CD4-positive, alpha-beta T cell treated with Interleukin-21 for 1 hour (primary cell): ENCODE data around the gene DDX17.

ENCODE experiments used
- DNase-seq: peaks from one replicate; pipeline ENCODE4 v3.0.0-alpha.2; 2020

DDX17 gene

GRCh38 chr22:38506118-38506962, at the start of gene DDX17:
Gene DDX17 (minus strand): TSS chr22:38506311.
- peak; percentile 97 for DNase-seq

GRCh38 chr22:38554281-38554680, 48.2 kb upstream of the DDX17 start:
- DNase-seq: no peak

- DNase-seq: no peak
Measured at GRCh38 chr22:38549101-38549894, 43.2 kb upstream of the DDX17 start.

- DNase-seq: no peak
Measured at GRCh38 chr22:38540701-38541100, 34.6 kb upstream of the DDX17 start.

GRCh38 chr22:38531251-38531938, 25.3 kb upstream of the DDX17 start:
- no peak for DNase-seq

GRCh38 chr22:38524429-38524828, 18.3 kb upstream of the DDX17 start:
- no peak for DNase-seq

GRCh38 chr22:38523479-38523878, 17.4 kb upstream of the DDX17 start:
- DNase-seq: no peak

DNA sequence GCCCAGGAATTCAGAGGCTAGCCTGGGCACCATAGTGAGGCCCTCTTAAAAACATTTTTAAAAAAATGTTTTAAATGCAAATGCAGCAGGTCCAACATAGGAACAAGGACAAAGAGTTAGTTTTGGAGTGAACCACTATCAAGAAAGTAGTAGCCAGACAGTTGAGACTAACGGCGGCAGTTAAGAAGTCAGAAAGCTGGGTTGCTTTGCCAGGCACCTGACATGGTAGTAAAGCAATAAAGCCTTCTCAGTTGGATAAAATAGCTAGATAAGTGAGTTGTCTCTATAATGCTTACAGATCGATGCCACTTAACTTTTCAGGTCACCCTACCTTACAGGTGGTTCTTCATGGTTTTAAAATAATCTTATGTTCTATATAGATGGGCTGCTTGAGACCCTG, 16.9 kb upstream of the DDX17 start:
- no peak for DNase-seq

DNA sequence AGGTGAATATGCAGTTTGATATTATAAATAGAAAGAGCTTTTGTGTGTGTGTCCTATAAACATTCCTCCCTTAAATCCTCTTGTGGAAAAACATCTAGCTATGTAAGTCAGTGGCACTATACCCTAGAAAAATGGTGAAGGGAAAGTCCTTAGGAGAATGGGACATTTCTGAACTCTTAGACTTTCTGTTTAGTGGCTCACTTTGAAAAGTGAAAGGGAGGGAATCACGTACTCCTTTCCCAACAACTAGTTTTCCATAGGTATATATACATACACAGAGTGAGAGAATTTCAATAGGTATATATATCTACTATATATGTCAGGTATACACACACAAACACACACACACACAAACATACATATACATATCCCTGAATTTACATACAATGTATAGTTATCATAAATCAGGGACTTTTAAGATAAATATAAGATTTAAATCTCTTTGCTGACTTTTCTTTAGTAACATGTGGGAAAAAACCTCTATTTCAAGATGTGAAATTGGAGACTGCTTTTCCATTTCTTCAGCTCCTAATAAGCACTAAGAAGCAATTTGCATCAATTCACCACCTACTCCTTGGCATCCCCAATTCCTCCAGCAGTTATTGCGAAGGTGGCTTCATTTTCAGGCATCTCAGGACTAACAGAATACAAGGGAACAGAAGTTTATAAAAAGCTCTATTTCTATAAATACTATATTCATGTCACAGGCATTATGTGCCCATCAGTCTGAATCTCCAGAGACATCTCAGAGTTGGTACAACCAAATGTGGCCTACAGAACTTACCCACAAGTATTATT, 13.5 kb upstream of the DDX17 start:
- DNase-seq: no peak

DNA sequence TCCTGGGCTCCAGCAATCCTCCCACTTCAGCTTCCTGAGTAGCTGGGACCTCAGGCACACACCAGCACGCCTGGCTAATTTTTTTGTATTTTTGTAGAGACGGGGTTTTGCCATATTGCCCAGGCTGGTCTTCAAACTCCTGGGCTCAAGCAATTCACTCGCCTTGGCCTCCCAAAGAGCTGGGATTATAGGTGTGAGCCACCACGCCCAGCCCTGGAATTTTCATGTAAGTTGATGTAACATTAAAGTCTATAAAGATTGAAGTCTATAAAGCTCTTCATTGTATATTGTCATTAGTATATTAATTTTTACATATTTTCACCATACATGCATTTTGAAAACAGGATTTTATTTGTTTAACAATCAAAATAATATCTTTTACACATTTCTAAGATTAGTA, 12.5 kb upstream of the DDX17 start:
- no peak for DNase-seq

- DNase-seq: peak; percentile 46
Measured at GRCh38 chr22:38513063-38513462, 7.0 kb upstream of the DDX17 start.

- DNase-seq: no peak
Measured at GRCh38 chr22:38510416-38510970, 4.4 kb upstream of the DDX17 start.

DNA sequence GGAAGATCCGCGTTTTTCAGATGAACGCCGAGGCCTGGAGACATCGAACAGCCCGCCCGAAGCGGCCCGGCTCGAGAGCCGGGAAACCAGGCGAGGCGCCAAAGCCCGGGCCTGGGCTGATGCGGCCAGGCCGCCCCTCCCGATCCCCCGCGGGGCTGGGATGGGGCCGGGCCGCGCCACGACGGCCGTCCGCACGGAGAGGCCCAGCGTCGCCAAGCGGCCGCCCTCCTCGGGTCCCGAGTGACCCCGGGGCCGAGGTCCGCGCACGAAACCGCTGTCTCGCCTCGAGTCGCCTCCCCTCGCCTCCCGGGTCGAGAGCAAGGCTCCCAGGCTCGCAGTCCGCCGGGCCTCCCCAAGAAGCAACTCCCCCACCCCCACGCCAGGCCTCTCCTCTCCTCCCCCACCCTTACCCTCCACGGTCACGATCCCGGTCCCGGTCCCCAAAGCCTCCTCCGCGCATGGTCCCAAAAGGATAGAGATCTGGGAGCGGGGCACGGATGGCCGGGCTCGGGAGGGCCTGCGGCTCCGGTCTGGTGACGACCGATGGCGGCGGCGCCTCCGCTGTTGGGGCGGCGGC, 482 bp downstream of the DDX17 start:
- DNase-seq: peak; percentile 66

DNA sequence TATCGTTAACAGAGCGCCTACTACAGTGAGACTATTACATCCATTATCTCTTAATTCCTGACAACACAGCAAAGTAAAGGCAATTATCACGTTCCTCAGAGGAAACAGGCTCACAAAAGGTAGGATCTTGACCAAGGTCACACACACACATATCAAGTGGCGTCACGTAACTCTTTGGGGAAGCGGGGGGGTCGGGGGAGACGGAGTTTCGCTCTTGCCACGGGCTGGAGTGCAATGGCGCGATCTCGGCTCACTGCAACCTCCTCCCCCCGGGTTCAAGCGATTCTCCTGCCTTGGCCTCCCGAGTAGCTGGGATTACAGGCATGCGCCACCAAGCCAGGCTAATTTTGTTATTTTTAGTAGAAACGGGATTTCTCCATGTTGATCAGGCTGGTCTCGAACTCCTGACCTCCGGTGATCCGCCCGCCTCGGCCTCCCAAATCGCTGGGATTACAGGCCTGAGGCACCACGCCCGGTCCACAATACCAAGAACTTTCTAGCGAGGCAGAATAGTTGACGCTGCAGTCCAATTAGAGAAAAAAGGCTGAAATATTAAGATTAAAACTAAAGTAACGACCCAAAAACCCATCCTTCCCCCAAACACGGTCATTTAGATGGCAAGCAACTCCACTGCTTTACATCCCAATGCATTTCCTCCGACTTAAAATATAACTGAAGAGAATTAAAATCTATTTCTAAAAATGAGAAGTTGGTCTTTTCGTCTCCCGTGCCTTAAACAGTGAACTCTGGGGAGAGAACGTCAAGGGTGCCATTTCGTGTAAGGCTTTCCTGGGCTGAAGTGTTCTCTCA, 1.2 kb downstream of the DDX17 start:
- peak; percentile 77 for DNase-seq

DNA sequence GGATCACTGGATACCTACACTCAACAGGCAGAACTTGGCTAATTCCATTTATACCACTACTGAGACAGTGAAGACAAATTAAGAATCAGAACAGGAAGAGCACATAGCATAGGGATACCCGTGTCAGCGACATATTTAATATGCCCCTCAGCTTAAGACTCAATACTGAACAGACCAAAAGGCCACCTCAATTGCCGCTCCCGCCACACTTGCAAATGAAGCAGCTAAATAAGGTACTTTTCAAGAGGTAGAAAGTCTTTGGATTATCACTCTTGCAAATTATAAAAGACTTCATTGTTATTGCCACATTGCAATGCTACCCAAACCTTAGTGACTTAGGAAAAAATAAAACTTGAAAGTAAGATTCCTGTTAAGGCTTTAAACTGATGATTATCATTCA, 3.1 kb downstream of the DDX17 start:
- DNase-seq: no peak

DNA sequence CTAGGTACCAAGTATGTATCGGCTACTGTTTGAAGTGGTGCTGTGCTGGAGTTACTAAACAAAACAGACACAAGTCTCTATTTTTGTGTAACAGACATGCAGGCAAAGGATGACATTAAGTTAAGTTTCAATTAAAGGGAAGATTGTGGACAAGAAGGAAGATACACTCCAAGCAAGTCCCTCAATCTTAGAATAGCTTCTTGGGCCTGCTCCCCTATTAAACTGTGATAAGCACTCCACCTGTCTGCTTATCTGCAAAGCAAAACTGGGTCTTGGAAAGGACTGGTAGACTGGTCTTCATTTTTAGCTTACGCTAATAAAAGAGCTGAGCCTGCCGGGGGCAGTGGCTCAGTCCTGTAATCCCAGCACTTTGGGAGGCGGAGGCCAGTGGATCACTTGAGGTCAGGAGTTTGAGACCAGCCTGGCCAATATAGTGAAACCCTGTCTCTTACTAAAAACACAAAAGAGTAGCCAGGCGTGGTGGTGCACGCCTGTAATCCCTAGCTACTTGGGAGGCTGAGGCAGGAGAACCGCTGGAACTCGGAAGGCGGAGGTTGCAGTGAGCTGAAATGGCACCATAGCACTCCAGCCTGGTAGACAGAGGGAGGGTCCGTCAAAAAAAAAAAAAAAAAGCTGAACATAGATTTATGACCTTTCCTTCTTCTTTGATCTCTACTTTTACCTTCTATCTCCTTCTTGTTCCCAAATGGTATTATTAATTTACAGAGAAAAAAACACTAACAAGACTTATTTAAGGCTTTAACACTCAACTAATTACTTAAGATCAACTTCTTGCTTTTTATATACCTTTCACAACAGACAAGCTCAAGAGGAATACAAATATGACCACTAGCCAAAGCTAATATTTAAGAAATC, 4.1 kb downstream of the DDX17 start:
- no peak for DNase-seq

DNA sequence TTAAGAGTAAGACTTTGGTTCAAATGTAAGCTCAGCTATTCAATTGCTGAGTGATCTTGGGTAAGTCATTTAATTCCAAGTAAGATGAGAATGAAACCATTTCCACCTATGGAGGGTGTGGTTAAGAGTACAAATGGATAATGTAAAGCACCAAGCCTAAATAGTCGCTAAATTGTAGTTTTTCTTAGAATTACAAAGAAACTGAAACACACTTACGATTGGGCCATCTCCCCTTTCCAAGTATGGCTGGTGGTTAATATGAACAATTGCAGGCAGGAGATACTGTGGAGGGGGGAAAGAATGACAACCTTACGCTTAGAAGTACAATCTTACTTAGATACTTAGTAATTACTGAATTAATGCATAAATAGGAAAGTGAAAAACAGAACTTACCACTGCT, 8.2 kb downstream of the DDX17 start:
- no peak for DNase-seq

DNA sequence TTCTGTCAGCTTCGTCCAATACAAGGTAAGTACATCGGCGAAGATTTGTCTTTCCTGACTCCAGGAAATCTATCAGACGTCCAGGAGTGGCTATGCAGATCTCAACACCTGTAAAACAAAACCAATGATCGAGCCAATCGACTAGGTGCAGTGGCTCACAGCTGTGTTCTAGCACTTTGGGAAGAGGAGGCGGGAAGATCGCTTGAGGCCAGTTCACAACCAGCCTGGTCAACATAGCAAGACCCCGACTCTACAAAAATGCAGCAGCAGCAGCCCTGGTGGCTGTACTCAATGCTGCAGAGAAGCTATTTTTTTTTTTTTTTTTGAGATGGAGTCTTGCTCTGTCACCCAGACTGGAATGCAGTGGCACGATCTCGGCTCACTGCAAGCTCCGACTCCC, 11.2 kb downstream of the DDX17 start:
- no peak for DNase-seq

DNA sequence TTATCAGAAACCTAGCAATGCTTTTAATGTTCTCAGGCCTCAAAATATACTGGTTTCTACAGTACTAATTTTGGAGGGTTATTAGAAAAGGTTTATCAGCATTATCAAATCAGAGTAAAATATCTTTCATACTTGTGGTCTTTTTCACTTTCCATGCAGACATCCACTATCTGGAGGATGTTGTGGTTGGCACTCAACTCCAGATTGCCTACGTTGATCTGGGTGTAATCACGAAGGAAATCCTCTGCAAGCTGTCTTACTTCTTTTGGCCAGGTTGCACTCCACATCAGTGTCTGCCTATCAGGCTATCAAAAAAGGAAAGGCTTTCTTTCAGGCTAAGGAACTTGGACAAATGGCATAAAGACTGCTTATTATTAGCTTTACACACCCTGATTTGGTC, 11.6 kb downstream of the DDX17 start:
- no peak for DNase-seq

DNA sequence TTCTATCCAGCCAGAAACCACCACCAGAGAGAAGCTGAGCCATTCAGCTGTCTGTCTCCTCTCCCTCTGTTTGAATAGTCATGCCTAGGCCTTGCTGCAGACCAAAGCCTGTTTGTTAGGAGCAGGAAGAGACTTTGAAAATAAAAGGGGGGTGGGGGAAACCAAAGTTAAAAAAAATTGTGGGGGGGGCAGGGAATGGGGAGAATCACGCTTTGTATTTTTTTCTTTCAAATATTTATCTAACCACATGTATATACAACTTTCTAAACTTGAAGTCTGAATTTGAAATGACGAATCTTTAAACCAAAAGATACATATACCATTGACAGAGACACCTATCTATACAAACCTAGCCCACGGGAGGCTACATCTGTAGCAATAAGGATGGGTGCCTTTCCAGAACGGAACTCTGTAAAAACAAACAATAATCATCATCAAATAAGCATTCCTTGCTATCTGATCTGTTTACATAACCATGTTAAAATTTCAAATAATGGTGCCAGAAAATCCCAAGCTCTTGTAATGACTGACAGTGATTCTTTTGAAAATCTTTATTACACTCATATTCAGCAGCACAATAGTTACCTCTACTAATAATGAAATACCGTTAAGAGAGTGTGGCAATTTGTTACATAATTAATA, 14.3 kb downstream of the DDX17 start:
- no peak for DNase-seq
